Thyroid gland (tissue), 4 donors: ENCODE data around the gene TMEM94. TPM values are rescaled to one million over a fixed set of nuclear protein-coding genes. Genes with fewer than 3 reads are reported as not detected.
A peak's percentile ranks its signal among the peaks of the same experiment; 100 is the strongest.

Experiments
- DNase-seq, 2 donors: peaks; one replicate each; pipeline ENCODE4 v3.0.0-alpha.2; 2019
- H3K27ac ChIP-seq, 3 donors: fragments of 200-600 bp; sonication (generic); 1 replicate in 2 of 3; 2 replicates in 1 of 3; pipeline ENCODE4 v1.5.1; 2016 to 2019; ENCODE audit warnings: mild to moderate bottlenecking in 1 of 3, moderate library complexity in 1 of 3
- H3K27me3 ChIP-seq: fragments of 200-600 bp; sonication (generic); one replicate; pipeline ENCODE4 v1.5.1; 2019
- H3K36me3 ChIP-seq, 2 donors: fragments of 200-600 bp; sonication (generic); one replicate each; pipeline ENCODE4 v1.5.1; 2016 to 2019
- H3K4me1 ChIP-seq, 2 donors: fragments of 200-600 bp; sonication (generic); one replicate each; pipeline ENCODE4 v1.5.1; 2017 to 2019
- H3K4me3 ChIP-seq, 3 donors: fragments of 200-600 bp; sonication (generic); replicated peaks in 1 of 3; 1 replicate in 2 of 3; 2 replicates in 1 of 3; pipeline ENCODE4 v1.5.1; 2016; ENCODE audit warnings: mild to moderate bottlenecking in 1 of 3
- H3K9me3 ChIP-seq: fragments of 200-600 bp; sonication (generic); one replicate; pipeline ENCODE4 v1.5.1; 2017
- POLR2A ChIP-seq, 2 donors: fragments of 450-650 bp; IDR thresholded peaks; one replicate each; pipeline ENCODE4 v1.6.1; 2017; ENCODE audit warnings: antibody characterized with exemption in 2 of 2, mild to moderate bottlenecking in 2 of 2, moderate library complexity in 1 of 2
- WGBS, 2 donors: methylation state at CpG; one replicate each; pipeline ENCODE4 v1.1.5; 2017; 5-methylcytosine and 5-hydroxymethylcytosine counted together
- intact Hi-C: fragments of 100-400 bp; cut with DNase I; formaldehyde crosslinking; loops from one replicate; pipeline ENCODE4 v1.15.1; 2023
- total RNA-seq, 4 donors: library from RNA; depleted of rRNA; stranded (reverse); fragments of >200 nt; gene quantifications; one replicate each; pipeline ENCODE4 v1.2.3, GENCODE V29; 2016
- TF ChIP-seq, protein P1 (sequence below), 6 experiments: fragments of 200-600 bp in 3 of 6; fragments of 450-650 bp in 3 of 6; sonication (generic) in 3 of 6; IDR thresholded peaks; one replicate each; pipeline ENCODE4 v1.5.1; 2016 to 2019; ENCODE audit warnings: antibody characterized with exemption in 6 of 6, mild to moderate bottlenecking in 2 of 6, inconsistent platforms in 1 of 6, moderate library complexity in 1 of 6

Gene TMEM94
- total RNA-seq, 4 donors from 2014 or later, result 52.1 to 116 (median 92.7) TPM

DNA sequence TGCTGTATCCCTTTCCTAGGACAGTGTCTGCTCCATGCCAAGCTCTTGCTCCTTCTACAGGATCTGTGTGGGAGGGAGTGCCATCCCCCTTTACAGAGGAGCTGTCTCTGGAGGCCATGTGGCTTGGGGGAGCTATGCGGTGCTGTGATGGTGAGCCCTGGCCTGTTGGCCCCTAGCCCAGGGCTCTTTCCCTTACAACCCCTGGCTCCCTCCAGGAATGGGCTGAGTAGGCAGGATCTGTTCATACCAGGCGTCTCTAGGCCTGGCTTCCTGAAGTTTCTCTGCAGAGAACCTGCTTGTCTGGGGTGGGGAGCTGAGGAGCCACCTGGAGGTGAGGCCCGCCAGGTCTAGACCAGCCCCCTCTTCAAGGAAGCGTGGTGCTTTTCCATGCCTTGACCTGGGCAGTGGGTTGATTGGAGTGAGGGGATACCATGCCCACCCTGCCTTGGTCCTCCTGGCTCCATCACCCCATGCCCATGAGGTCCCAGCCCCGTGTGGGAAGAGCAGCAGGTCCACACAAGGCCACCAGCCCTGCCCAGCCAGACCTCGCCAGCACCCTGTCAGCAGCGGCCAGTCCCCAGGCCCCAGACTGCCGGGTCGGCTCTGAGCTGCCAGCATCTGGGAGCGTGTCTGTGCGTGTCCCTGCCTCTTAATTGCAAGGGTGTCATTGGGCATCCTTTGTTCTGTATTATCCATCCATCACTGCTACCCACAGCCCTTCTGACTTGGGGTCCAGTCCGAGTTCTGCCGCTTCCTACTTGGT, 83.7 kb downstream of the TMEM94 start:
- H3K9me3 ChIP-seq, result no peaks in the 10 kb centered on the region
- WGBS, 2 donors, result 84 to 89% methylated on average over 11 to 13 of the region's 13 CpGs
- no peaks in the 10 kb centered on the region for H3K27me3 ChIP-seq
- H3K4me3 ChIP-seq, result no peak overlapping the region
- H3K27ac ChIP-seq, result no peak overlapping the region
- H3K36me3 ChIP-seq, result no peaks in the 10 kb centered on the region
- TF ChIP-seq, protein P1, sequence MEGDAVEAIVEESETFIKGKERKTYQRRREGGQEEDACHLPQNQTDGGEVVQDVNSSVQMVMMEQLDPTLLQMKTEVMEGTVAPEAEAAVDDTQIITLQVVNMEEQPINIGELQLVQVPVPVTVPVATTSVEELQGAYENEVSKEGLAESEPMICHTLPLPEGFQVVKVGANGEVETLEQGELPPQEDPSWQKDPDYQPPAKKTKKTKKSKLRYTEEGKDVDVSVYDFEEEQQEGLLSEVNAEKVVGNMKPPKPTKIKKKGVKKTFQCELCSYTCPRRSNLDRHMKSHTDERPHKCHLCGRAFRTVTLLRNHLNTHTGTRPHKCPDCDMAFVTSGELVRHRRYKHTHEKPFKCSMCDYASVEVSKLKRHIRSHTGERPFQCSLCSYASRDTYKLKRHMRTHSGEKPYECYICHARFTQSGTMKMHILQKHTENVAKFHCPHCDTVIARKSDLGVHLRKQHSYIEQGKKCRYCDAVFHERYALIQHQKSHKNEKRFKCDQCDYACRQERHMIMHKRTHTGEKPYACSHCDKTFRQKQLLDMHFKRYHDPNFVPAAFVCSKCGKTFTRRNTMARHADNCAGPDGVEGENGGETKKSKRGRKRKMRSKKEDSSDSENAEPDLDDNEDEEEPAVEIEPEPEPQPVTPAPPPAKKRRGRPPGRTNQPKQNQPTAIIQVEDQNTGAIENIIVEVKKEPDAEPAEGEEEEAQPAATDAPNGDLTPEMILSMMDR (IDR thresholded peaks at IDR 0.05), result no peak
- no peak for TF ChIP-seq POLR2A (IDR thresholded peaks at IDR 0.05)
- DNase-seq, result peak in 1 of 2 donors; percentile 12
- H3K4me1 ChIP-seq, result no peaks in the 10 kb centered on the region
- intact Hi-C loops, result no loop called here

DNA sequence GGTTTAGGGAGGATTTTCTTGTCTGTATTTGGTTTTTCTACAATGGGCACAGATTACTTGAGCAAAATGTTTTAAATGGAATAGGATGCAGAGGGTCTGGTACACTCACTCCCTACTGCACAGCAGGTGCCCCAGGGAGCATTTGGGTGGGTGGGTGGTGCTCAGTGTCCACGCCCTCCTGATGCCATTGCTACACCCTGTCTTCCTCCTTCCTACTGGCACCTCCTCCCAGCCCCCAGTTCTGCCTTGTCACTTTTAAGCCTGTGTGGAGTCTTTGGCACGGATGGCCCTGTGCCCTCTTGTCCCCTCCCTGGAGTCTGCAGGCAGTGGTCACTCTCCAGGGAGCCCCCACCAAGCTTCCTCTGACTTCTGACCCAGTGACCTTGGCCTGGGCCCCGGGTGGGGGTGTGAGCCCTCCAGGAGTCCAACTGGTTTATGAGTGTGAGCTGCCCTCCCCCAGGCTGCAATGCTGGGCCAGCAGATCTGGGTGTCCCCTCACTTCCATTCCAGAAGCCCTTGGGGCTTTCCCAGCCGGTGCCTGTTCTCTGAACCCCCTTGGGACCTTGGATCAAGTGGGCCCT, 84.6 kb downstream of the TMEM94 start:
- TF ChIP-seq, protein P1 (IDR thresholded peaks at IDR 0.05), result no peak
- TF ChIP-seq POLR2A (IDR thresholded peaks at IDR 0.05), result no peak
- H3K27me3 ChIP-seq, result no peaks in the 10 kb centered on the region
- no peaks in the 10 kb centered on the region for H3K36me3 ChIP-seq
- 71 to 74% methylated on average over 4 of the region's 4 CpGs for WGBS, 2 donors
- no peaks in the 10 kb centered on the region for H3K9me3 ChIP-seq
- no peaks in the 10 kb centered on the region for H3K4me1 ChIP-seq
- no peak overlapping the region for H3K4me3 ChIP-seq
- intact Hi-C loops, result no loop called here
- H3K27ac ChIP-seq, result no peak overlapping the region
- no peak for DNase-seq

DNA sequence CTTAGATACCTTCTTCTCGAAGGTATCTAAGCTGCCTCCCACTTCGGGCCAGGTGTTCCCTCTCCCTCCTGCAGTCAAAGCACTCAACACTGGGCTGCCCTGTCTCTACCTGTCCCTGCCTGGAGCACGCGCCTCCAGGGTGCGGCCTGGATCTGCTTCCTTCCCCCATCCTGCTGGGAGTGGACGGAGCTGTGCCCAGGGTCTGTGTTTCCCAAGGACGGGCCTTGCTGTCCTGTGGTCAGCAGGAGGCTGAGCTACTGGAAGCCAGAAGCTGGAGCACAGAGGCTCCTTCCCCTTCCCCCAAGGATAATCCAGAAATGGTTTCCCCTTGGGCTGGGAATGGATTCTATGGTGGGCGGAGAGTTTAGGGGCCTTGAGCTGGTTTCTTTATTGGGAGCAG, 85.8 kb downstream of the TMEM94 start:
- H3K27ac ChIP-seq, result no peak overlapping the region
- no peak for DNase-seq
- intact Hi-C loops, result no loop called here

DNA sequence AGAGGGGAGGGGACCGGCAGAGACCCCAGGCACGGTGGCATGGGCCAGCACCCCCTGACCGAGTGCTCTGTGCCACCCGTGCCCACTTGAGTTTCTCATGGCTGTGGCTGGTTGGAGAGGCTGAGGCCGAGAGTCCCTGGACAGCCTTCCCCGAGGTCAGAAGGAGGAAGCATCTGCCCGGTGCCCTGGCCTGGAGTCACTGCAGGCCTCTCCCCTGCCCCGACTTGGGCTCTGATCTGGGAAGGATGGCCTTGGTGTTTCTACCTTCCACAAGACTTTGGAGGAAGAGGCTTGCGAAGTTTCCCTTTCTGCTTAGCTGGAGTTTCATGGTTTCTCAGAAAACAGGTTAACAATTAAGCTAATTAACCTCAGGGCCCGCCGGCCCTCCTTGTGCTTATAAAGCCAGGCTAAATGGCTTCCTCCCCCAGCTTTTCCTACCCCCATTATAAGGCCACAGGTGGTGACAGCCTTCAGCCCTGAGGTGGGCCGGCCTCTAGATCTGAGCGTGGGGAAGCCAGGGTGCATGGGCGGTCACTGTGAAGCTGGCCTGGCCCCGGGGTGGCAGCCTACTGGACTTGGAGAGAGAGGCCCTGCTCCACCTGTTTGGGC, 86.4 kb downstream of the TMEM94 start:
- Histone ChIP-seq H3K9me3 (no peaks in the 10 kb centered on the region), H3K27ac (no peak overlapping the region), H3K4me3 (no peak overlapping the region), H3K36me3 (no peaks in the 10 kb centered on the region), H3K4me1 (no peaks in the 10 kb centered on the region), H3K27me3 (no peaks in the 10 kb centered on the region)
- 82 to 86% methylated on average over 13 to 15 of the region's 15 CpGs for WGBS, 2 donors
- TF ChIP-seq, protein P1 (IDR thresholded peaks at IDR 0.05), result no peak
- TF ChIP-seq POLR2A (IDR thresholded peaks at IDR 0.05), result no peak
- intact Hi-C loops, result no loop called here
- DNase-seq, result no peak

More for the DNA sequence above, 85.8 kb downstream of the TMEM94 start:
- TF ChIP-seq, protein P1 (IDR thresholded peaks at IDR 0.05), result no peak
- no peak for TF ChIP-seq POLR2A (IDR thresholded peaks at IDR 0.05)
- Histone ChIP-seq H3K4me3 (no peak overlapping the region), H3K36me3 (no peaks in the 10 kb centered on the region), H3K9me3 (no peaks in the 10 kb centered on the region), H3K27me3 (no peaks in the 10 kb centered on the region), H3K4me1 (no peaks in the 10 kb centered on the region)
- 92 to 94% methylated on average over 8 of the region's 8 CpGs for WGBS, 2 donors

DNA sequence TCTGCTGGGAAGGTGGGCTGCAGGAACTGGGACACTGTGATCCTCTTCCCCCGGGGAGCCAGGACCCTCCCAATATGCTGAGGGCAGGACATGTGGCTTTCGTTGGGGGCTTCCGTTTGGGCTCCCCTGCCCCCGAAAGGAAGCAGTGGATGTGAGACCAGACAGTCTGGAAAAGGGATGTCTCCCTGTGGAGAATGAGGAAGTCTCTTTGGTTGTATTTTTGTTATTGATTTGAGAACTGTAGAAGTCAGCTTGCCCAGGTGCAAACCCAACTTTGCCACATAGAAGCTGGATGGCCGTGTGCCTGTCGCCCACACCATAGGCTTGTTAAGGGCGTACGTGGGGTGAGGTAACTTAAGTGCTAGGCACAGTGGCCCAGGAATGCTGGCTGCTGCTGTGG, 87.8 kb downstream of the TMEM94 start:
- no peaks in the 10 kb centered on the region for H3K36me3 ChIP-seq
- TF ChIP-seq POLR2A (IDR thresholded peaks at IDR 0.05), result no peak
- H3K4me3 ChIP-seq, result no peak overlapping the region
- no peak for DNase-seq
- no peaks in the 10 kb centered on the region for H3K27me3 ChIP-seq
- H3K4me1 ChIP-seq, result peaks cover 4 to 6% of the 10 kb centered on the region in 2 donors
- H3K9me3 ChIP-seq, result no peaks in the 10 kb centered on the region
- intact Hi-C loops, result no loop called here
- 83 to 84% methylated on average over 8 of the region's 8 CpGs for WGBS, 2 donors
- H3K27ac ChIP-seq, result no peak overlapping the region
